T-helper 2 cell treated with Interferon-gamma antibody and Interleukin-4, amounts not matched to agents 100 ng/mL and 5 ng/mL, for 36 hours (primary cell): ENCODE data around the gene RNF149. TPM values are rescaled to one million over a fixed set of nuclear protein-coding genes. Genes with fewer than 3 reads are reported as not detected.
"Not testable (repeated sequence)": the region's sequence is repeated elsewhere in the genome, so short reads cannot be mapped to it uniquely, and the experiment has no call there.

Source experiments
- intact Hi-C: fragments of 100-400 bp; cut with micrococcal nuclease; formaldehyde crosslinking; loops from one replicate; pipeline ENCODE4 v1.15.1; 2023
- total RNA-seq: library from RNA; stranded (reverse); gene quantifications from 2 replicates; pipeline ENCODE4 v1.2.3, GENCODE V29; 2022

RNF149 gene
- total RNA-seq, 1 donor from 2014 or later: 87.0 TPM

DNA sequence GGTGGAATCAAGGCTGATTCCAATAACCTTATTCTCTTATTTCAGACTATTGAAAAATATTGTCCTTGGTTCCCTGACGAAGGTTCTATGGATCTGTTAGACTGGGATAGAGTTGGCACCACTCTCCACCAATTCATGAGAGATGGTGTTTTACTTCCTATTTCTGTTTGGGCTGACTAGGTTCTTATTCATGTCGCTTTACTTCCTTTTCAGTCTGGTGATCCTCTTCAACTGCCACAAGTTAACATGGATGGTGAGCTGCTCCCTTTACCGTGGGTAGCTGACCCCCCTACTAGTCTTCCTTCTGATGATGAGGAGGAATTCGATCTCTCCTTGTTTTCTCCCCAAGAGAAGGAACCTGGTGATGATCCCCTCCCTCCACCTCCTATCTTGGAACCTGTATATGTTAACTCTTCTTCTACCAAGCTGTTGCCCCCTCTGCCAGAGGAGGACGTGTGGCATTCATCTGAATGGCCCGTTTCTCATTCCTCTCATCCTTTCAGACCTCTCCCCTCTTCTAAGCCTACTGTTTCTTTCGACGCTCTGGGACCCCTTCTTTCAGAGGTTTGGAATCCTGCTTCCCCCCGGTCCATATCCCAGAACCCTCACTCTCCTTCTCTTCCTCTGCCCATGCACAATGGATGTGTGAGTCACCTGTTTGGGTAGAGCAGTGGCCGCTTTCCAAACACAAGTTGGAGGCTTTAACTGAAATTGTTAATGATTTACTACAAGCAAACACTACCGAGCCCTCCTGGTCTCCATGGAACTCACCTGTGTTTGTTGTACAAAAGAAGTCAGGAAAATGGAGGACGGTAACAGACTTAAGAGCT, 69.4 kb downstream of the RNF149 start:
- intact Hi-C loops: no loop called here

DNA sequence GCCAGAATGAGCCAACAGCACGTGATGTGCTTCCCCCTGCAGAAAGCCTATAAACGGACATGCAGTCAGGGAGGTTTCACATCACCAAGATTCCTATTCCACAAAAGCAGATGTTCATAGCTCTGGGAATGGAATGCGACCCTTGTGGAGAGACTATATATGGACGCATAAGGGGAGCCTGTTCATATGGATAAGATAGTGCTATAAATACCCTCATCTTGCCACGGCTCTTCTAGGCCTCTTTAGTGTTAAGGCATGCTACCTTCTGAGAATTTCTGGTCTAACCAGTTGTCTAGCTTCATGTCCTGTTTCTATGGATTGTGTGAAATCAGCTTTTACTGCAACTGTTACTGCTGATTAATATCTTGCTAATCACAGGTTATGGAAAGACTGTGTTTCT, 70.6 kb downstream of the RNF149 start:
- intact Hi-C loops: not testable (repeated sequence)

DNA sequence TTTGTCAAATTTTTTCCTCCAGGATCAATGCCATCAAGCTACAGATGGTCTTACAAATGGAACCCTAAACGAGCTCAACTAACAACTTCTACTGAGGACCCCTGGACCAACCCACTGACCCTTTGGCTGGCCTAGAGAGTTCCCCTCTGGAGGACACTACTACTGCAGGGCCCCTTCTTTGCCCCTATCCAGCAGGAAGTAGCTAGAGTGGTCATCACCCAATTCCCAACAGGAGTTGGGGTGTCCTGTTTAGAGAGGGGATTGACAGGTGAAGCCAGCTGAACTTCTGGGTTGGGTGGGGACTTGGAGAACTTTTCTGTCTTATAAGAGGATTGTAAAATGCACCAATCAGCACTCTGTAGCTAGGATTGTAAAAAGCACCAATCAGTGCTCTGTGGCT, 72.5 kb downstream of the RNF149 start:
- intact Hi-C loops: not testable (repeated sequence)

DNA sequence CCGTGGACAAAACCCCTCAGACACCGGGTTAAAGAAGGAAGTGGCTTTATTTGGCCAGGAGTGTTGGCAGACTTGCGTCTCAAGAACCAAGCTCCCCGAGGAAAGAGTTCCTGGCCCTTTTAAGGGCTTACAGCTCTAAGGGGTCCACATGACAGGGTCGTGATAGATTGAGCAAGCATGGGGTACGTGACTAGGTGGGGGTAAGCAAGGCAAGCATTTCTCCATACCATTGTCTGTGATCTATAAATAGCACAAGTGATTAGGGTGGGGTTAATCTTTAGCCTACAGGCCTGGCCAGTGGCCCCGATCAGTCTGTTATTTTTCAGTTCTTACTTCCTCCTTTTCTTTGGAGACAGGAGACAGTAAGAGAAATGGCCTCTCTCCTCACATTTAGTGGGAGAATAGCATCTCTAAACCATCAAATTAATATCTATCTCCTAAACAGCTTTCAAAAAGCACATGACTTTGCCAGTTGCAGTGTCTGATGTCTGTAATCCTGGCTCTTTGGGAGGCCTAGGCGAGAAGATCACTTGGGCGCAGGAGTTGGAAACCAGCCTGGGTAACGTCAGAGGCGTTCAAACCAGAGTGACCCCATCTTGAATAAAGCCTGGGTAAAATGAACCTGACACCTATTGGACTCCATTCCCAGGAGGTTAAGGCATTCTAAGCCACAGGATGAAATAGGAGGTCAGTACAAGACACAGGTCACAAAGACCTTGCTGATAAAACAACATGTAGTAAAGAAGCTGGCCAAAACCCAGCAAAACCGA, 74.1 kb downstream of the RNF149 start:
- intact Hi-C loops: no loop called here

DNA sequence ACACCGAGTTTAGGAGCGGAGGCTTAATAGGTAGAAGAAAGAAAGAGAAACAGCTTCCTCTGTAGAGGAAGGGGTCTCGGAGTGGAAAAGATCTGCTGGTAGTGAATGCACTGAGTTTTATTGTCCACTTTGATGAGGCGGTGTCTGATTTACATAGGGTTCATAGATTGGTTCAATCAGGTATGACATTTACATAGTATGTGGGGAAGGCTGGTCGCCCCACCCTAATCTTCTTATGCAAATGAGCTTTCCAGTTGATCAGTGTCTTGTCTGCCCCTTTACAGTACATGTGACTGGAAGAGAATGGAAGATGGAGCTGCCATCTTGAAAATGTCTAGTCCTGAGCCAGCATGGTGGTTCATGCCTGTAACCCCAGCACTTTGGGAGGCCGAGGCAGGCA, 75.7 kb downstream of the RNF149 start:
- intact Hi-C loops: no loop called here

DNA sequence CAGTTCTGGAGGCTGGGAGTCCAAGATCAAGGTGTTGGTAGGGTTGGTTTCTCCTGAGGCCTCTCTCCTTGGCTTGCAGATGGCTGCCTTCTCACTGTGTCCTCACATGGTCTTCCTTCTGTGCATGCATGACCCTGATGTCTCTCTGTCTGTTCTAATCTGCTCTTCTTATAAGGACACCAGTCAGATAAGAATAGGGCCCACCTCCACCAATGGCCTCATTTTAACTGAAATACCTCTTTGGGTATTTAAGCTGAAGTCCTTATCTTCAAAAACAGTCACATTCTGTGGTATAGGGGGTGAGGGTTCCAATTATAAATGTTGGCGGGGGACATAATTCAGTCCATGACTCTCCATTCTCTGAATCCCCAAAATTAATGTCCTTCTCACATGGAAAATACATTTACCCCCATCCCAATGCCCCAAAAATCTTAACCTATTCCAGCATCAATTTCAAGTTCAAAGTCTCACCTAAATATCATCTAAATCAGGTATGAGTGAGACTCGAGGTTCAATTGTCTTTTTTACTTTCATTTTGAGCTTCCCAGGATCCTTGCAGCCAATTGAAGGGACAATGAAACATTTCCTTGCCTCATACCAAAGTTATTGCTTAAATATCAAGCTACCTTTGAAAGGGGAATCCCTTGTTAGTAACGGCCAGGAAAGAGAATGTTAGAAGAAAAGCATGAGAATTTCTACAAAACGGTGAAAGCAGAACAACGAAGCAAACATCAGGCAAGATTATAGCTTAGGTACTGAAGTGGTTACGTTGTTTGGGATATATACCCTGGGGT, 76.4 kb downstream of the RNF149 start:
- intact Hi-C loops: no loop called here

DNA sequence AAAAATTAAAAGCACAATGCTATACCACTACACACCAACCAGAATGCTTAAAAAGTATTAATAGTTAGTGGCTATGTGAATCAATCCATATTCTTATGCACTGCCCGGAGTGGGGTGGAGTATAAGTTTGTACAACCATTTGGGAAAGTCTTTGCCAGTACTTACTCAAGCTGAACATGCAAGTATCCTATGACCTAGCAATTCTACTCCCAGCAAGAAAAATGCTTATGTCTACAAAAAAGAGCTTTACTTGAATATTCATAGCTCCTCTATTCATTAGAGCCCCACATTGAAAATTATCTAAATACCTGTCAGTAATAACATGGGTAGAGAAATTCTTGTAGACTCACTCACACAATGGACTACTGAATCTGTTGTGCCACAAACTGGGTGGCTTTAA, 77.3 kb downstream of the RNF149 start:
- intact Hi-C loops: no loop called here

DNA sequence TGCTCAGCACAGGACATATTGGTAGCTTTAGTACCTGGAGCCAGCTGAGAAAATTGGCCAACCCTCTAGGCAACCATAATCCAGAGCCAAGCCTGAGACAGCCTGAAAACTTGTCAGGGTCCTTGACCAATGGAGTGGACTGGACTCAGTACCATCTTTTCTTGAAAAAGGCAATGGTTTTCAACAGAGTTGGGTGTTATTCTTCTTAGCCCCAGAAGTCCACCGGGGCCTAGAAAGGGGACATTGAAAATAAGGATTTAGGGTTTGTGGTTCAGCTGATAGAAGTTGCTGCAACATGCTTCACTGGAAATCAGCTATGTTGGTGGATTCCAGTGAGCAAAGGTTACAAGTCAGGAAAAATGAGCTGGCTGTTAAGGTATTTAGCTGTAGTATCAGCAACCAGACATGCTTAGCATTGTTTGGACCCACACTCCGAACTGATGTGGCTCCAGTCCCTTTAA, 77.9 kb downstream of the RNF149 start:
- intact Hi-C loops: no loop called here

Other genes with a start within 250 kb of the RNF149 start
- gene TBC1D8, start 157.3 kb downstream of the RNF149 start, total RNA-seq: 0.66 and 0.73 TPM in 2 replicates
- 75.6 and 76.3 TPM in 2 replicates for gene CNOT11, start 55.8 kb downstream of the RNF149 start, total RNA-seq
- 0.14 and 0.45 TPM in 2 replicates for gene CREG2, start 78.8 kb upstream of the RNF149 start, total RNA-seq
- 4.4 and 6.6 TPM in 2 replicates for gene RFX8, start 166.4 kb upstream of the RNF149 start, total RNA-seq